Parathyroid adenoma (tissue), 2 donors: ENCODE measurements around the gene RTTN.

Experiments
- H2AFZ ChIP-seq: fragments of 300-600 bp; sonication (generic); one replicate; pipeline ENCODE4 v1.7.0; 2017; ENCODE audit warnings: antibody characterized with exemption, mild to moderate bottlenecking
- H3K27ac ChIP-seq: fragments of 300-600 bp; sonication (generic); one replicate; pipeline ENCODE4 v1.7.0; 2017
- H3K27me3 ChIP-seq: fragments of 300-600 bp; sonication (generic); one replicate; pipeline ENCODE4 v1.7.0; 2017; ENCODE audit warnings: low read length; ENCODE audit not compliant: control insufficient read depth, insufficient read depth
- H3K36me3 ChIP-seq: fragments of 300-600 bp; sonication (generic); one replicate; pipeline ENCODE4 v1.7.0; 2017; ENCODE audit warnings: low read length; ENCODE audit not compliant: control insufficient read depth, insufficient read depth
- H3K4me1 ChIP-seq: fragments of 300-600 bp; sonication (generic); one replicate; pipeline ENCODE4 v1.7.0; 2017; ENCODE audit warnings: control low read depth
- H3K4me2 ChIP-seq: fragments of 300-600 bp; sonication (generic); one replicate; pipeline ENCODE4 v1.7.0; 2017; ENCODE audit warnings: low read length
- H3K4me3 ChIP-seq: fragments of 300-600 bp; sonication (generic); one replicate; pipeline ENCODE4 v1.7.0; 2017; ENCODE audit warnings: low read depth, low read length
- H3K79me2 ChIP-seq: fragments of 300-600 bp; sonication (generic); one replicate; pipeline ENCODE4 v1.7.0; 2017; ENCODE audit warnings: control low read depth
- H3K9ac ChIP-seq: fragments of 300-600 bp; sonication (generic); one replicate; pipeline ENCODE4 v1.7.0; 2017; ENCODE audit warnings: mild to moderate bottlenecking
- H3K9me3 ChIP-seq: fragments of 300-600 bp; sonication (generic); one replicate; pipeline ENCODE4 v1.7.0; 2017; ENCODE audit warnings: low read length; ENCODE audit not compliant: control insufficient read depth
- TF ChIP-seq, protein P1 (sequence below): fragments of 300-600 bp; sonication (generic); IDR thresholded peaks from one replicate; pipeline ENCODE4 v1.7.0; 2017; ENCODE audit warnings: antibody characterized with exemption, mild to moderate bottlenecking
- donor health status: primary hyperparathyroidism.

The RTTN gene

GRCh38 chr18:70195014-70195614, 10.4 kb downstream of the RTTN start:
- no peak overlapping the region for H3K27ac ChIP-seq

DNA sequence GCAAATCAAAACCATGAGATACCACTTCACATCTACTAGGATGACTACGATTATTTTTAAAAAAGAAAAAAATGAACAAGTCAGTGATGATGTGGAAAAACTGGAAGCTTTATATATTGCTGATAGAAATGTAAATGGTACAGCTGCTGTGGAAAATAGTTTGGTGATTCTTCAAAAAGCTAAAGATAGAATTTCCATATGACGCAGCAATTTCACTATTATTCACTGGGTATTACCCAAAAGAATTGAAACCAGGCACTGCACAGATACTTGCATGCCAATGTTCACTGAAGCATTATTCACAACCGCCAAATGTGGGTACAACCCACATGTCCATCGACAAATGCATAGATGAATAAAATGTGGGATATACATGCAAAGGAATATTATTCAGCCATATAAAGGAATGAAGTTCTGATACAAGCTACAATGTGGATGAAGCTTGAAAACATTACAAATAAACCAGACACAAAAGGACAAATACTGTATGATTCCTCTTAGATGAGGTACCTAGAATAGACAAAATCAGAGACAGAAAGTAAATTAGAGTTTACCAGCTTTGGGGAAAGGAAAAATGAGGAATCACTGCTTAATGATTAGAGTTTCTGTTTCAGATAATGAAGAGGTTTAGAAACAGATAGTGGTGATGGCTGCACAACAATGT, 11.1 kb downstream of the RTTN start:
- Histone ChIP-seq H3K4me1 (no peaks in the 10 kb centered on the region), H3K9me3 (no peaks in the 10 kb centered on the region), H3K27ac (no peak overlapping the region), H3K9ac (no peak overlapping the region), H3K4me2 (no peak overlapping the region), H3K4me3 (no peak overlapping the region), H3K27me3 (no peaks in the 10 kb centered on the region), H3K36me3 (no peaks in the 10 kb centered on the region), H2AFZ (no peak overlapping the region), H3K79me2 (no peaks in the 10 kb centered on the region)
- TF ChIP-seq, protein P1, sequence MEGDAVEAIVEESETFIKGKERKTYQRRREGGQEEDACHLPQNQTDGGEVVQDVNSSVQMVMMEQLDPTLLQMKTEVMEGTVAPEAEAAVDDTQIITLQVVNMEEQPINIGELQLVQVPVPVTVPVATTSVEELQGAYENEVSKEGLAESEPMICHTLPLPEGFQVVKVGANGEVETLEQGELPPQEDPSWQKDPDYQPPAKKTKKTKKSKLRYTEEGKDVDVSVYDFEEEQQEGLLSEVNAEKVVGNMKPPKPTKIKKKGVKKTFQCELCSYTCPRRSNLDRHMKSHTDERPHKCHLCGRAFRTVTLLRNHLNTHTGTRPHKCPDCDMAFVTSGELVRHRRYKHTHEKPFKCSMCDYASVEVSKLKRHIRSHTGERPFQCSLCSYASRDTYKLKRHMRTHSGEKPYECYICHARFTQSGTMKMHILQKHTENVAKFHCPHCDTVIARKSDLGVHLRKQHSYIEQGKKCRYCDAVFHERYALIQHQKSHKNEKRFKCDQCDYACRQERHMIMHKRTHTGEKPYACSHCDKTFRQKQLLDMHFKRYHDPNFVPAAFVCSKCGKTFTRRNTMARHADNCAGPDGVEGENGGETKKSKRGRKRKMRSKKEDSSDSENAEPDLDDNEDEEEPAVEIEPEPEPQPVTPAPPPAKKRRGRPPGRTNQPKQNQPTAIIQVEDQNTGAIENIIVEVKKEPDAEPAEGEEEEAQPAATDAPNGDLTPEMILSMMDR: no peak

More at GRCh38 chr18:70195014-70195614, 10.4 kb downstream of the RTTN start:
- Histone ChIP-seq H3K4me2 (no peak overlapping the region), H3K27me3 (no peaks in the 10 kb centered on the region), H3K36me3 (no peaks in the 10 kb centered on the region), H3K4me1 (no peaks in the 10 kb centered on the region), H3K4me3 (no peak overlapping the region), H3K9ac (no peak overlapping the region), H3K79me2 (no peaks in the 10 kb centered on the region), H2AFZ (no peak overlapping the region), H3K9me3 (no peaks in the 10 kb centered on the region)
- TF ChIP-seq, protein P1: no peak

- Histone ChIP-seq H3K4me2 (no peak overlapping the region), H3K4me1 (no peaks in the 10 kb centered on the region), H2AFZ (no peak overlapping the region), H3K36me3 (no peaks in the 10 kb centered on the region), H3K27me3 (no peaks in the 10 kb centered on the region), H3K9ac (no peak overlapping the region), H3K27ac (no peak overlapping the region), H3K4me3 (no peak overlapping the region), H3K79me2 (no peaks in the 10 kb centered on the region), H3K9me3 (no peaks in the 10 kb centered on the region)
- TF ChIP-seq, protein P1: no peak
Measured at GRCh38 chr18:70190529-70190928, 15.0 kb downstream of the RTTN start.

DNA sequence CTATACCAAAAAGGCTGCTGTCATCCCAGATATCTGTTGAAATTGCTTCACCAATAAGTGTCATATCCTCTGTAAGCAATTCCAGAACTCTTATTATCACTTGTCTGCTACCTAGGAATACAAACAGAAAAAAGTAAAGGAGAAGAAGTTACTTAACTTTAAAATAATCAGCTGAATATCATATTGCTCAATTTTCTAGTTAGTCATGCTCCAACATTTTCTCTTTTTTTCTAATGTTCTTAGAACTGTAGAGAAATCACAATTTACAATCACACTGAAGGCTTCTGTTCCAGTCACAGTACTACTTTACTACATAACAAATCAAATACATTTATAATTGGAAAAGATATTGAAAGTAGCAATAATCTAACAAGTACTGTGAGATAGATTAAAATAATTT, 17.4 kb downstream of the RTTN start:
- Histone ChIP-seq H3K79me2 (no peaks in the 10 kb centered on the region), H3K27me3 (no peaks in the 10 kb centered on the region), H3K36me3 (no peaks in the 10 kb centered on the region), H3K4me3 (no peak overlapping the region), H2AFZ (no peak overlapping the region), H3K4me1 (no peaks in the 10 kb centered on the region), H3K9ac (no peak overlapping the region), H3K27ac (no peak overlapping the region), H3K4me2 (no peak overlapping the region), H3K9me3 (no peaks in the 10 kb centered on the region)
- TF ChIP-seq, protein P1: no peak

GRCh38 chr18:70183441-70183840, 22.0 kb downstream of the RTTN start:
- Histone ChIP-seq H3K36me3 (no peaks in the 10 kb centered on the region), H3K27ac (no peak overlapping the region), H3K4me1 (no peaks in the 10 kb centered on the region), H2AFZ (no peak overlapping the region), H3K4me2 (no peak overlapping the region), H3K9me3 (no peaks in the 10 kb centered on the region), H3K27me3 (no peaks in the 10 kb centered on the region), H3K79me2 (no peaks in the 10 kb centered on the region), H3K9ac (no peak overlapping the region), H3K4me3 (no peak overlapping the region)
- TF ChIP-seq, protein P1: no peak
